ENCODE measurements around the gene SEPTIN6.

- TF ChIP-seq CTCF (IDR thresholded peaks at IDR 0.05), result no peak
- no peak for TF ChIP-seq CEBPB (IDR thresholded peaks at IDR 0.05)
- no peak for TF ChIP-seq POLR2A (IDR thresholded peaks at IDR 0.05; ENCODE audit: low read length)
- no peak for TF ChIP-seq USF2 (IDR thresholded peaks at IDR 0.05)
- no peak for TF ChIP-seq JUN (IDR thresholded peaks at IDR 0.05)
- TF ChIP-seq MAZ (IDR thresholded peaks at IDR 0.05; ENCODE audit: borderline replicate concordance, low read depth, low read length), result no peak
- TF ChIP-seq BHLHE40 (IDR thresholded peaks at IDR 0.05; ENCODE audit: low read depth, low read length), result no peak
- TF ChIP-seq SMC3 (IDR thresholded peaks at IDR 0.05), result no peak
- TF ChIP-seq NFE2L2 (conservative IDR thresholded peaks at IDR 0.05; ENCODE audit: low read length), result no peak
- no peak for TF ChIP-seq GATA3 (IDR thresholded peaks at IDR 0.05; ENCODE audit: borderline replicate concordance)
- TF ChIP-seq EP300 (IDR thresholded peaks at IDR 0.05), result no peak
- no peak for TF ChIP-seq ZNF302 (CRISPR knock-in tag; IDR thresholded peaks at IDR 0.05)
Observed at GRCh38 chrX:119654112-119654531, 38.8 kb downstream of the SEPTIN6 start.
